Medulla oblongata (tissue), 1 donor: ENCODE results near the gene MTG1.
"Not testable (repeated sequence)": the region's sequence is repeated elsewhere in the genome, so short reads cannot be mapped to it uniquely, and the experiment has no call there.

Experiments
- DNase-seq: peaks from one replicate; pipeline ENCODE4 v3.0.0-alpha.2; 2015; ENCODE audit errors: extremely low spot score

Gene MTG1

GRCh38 chr10:133424102-133424501, 30.1 kb downstream of the MTG1 start:
- not testable (repeated sequence) for DNase-seq

GRCh38 chr10:133424601-133425000, 30.6 kb downstream of the MTG1 start, which contains the start of gene SPRN:
Gene SPRN, minus strand, starts transcription at chr10:133424625. Its CDS starts 944 bp downstream, at chr10:133423681.
- DNase-seq: not testable (repeated sequence)

GRCh38 chr10:133429571-133429970, 35.6 kb downstream of the MTG1 start:
- DNase-seq: not testable (repeated sequence)

- not testable (repeated sequence) for DNase-seq
Observed at GRCh38 chr10:133431888-133432613, 38.1 kb downstream of the MTG1 start.

GRCh38 chr10:133432789-133433188, 38.8 kb downstream of the MTG1 start:
- not testable (repeated sequence) for DNase-seq

- DNase-seq: no peak
Observed at GRCh38 chr10:133438711-133439273, 44.8 kb downstream of the MTG1 start.

- DNase-seq: no peak
Observed at GRCh38 chr10:133439517-133440461, 45.8 kb downstream of the MTG1 start.

- DNase-seq: no peak
Observed at GRCh38 chr10:133440633-133441285, 46.8 kb downstream of the MTG1 start.

- not testable (repeated sequence) for DNase-seq
Observed at GRCh38 chr10:133441356-133441755, 47.4 kb downstream of the MTG1 start.

- DNase-seq: no peak
Observed at GRCh38 chr10:133441780-133442179, 47.8 kb downstream of the MTG1 start.

- no peak for DNase-seq
Observed at GRCh38 chr10:133442191-133442966, 48.4 kb downstream of the MTG1 start.

GRCh38 chr10:133442967-133443924, 49.3 kb downstream of the MTG1 start:
- no peak for DNase-seq

GRCh38 chr10:133444342-133445267, 50.6 kb downstream of the MTG1 start:
- no peak for DNase-seq

GRCh38 chr10:133445268-133445732, 51.3 kb downstream of the MTG1 start:
- no peak for DNase-seq

GRCh38 chr10:133445751-133446708, 52.1 kb downstream of the MTG1 start:
- DNase-seq: no peak

- no peak for DNase-seq
Observed at GRCh38 chr10:133446979-133447378, 53.0 kb downstream of the MTG1 start.

GRCh38 chr10:133448120-133448519, 54.2 kb downstream of the MTG1 start:
- DNase-seq: no peak
